Measurements from ENCODE around the gene NTN4. TPM values are rescaled to one million over a fixed set of nuclear protein-coding genes. Genes with fewer than 3 reads are reported as not detected.

NTN4 gene
- total RNA-seq, 6 donors from 2014 or later: 74.1 to 115 (median 94.3) TPM

- DNase-seq (no peak), ATAC-seq (ENCODE audit: low FRiP score in 2 of 2) (no peak)
- Histone ChIP-seq H3K36me3 (no peaks in the 10 kb centered on the region), H3K4me1 (peaks cover 4 to 9% (median 7%) of the 10 kb centered on the region in 4 donors), H3K27me3 (no peaks in the 10 kb centered on the region), H3K27ac (no peak overlapping the region), H3K4me3 (no peak overlapping the region), H3K9me3 (no peaks in the 10 kb centered on the region)
- peak in 1 of 6 experiments; percentile 7 for TF ChIP-seq CTCF (IDR thresholded peaks at IDR 0.05)
- no peak for TF ChIP-seq POLR2AphosphoS5 (IDR thresholded peaks at IDR 0.05)
- WGBS, 2 donors: 67 to 68% methylated on average over 2 of the region's 2 CpGs
Observed at GRCh38 chr12:95721320-95721719, 69.2 kb downstream of the NTN4 start.

- Histone ChIP-seq H3K27ac (no peak overlapping the region), H3K9me3 (no peaks in the 10 kb centered on the region), H3K36me3 (no peaks in the 10 kb centered on the region), H3K4me1 (peaks cover 4 to 9% (median 7%) of the 10 kb centered on the region in 4 donors), H3K27me3 (no peaks in the 10 kb centered on the region), H3K4me3 (no peak overlapping the region)
- ATAC-seq (ENCODE audit: low FRiP score in 2 of 2) (no peak), DNase-seq (no peak)
- WGBS, 2 donors: 66 to 76% methylated on average over 4 of the region's 4 CpGs
- TF ChIP-seq POLR2AphosphoS5 (IDR thresholded peaks at IDR 0.05): no peak
- TF ChIP-seq CTCF (IDR thresholded peaks at IDR 0.05): no peak
- no peak for TF ChIP-seq EP300 (IDR thresholded peaks at IDR 0.05)
- TF ChIP-seq POLR2A (IDR thresholded peaks at IDR 0.05): no peak
Observed at GRCh38 chr12:95720146-95720545, 70.4 kb downstream of the NTN4 start.

- H3K9me3 ChIP-seq: no peaks in the 10 kb centered on the region
- H3K27me3 ChIP-seq: no peaks in the 10 kb centered on the region
- TF ChIP-seq EP300 (IDR thresholded peaks at IDR 0.05): no peak
- TF ChIP-seq POLR2A (IDR thresholded peaks at IDR 0.05): no peak
- TF ChIP-seq CTCF (IDR thresholded peaks at IDR 0.05): no peak
- TF ChIP-seq POLR2AphosphoS5 (IDR thresholded peaks at IDR 0.05): no peak
- H3K27ac ChIP-seq: peak overlapping the region in 1 of 4 donors; percentile 38
- 71 to 75% methylated on average over 2 of the region's 2 CpGs for WGBS, 2 donors
- DNase-seq: no peak
- ATAC-seq (ENCODE audit: low FRiP score in 2 of 2): no peak
- H3K4me1 ChIP-seq: peaks cover 4 to 9% (median 7%) of the 10 kb centered on the region in 4 donors
- H3K4me3 ChIP-seq: no peak overlapping the region
- H3K36me3 ChIP-seq: no peaks in the 10 kb centered on the region
Observed at GRCh38 chr12:95718772-95719171, 71.8 kb downstream of the NTN4 start.

- Histone ChIP-seq H3K27ac (peak overlapping the region in 1 of 4 donors; percentile 38), H3K36me3 (peaks cover 0 to 3% (median 0%) of the 10 kb centered on the region in 4 donors), H3K4me3 (no peak overlapping the region), H3K9me3 (no peaks in the 10 kb centered on the region), H3K27me3 (no peaks in the 10 kb centered on the region), H3K4me1 (peaks cover 4 to 9% (median 7%) of the 10 kb centered on the region in 4 donors)
- 46 to 50% methylated on average over 3 of the region's 3 CpGs for WGBS, 2 donors
- TF ChIP-seq EP300 (IDR thresholded peaks at IDR 0.05) (peak in 1 of 4 donors; percentile 39), POLR2A (IDR thresholded peaks at IDR 0.05) (no peak)
- no peak for ATAC-seq (ENCODE audit: low FRiP score in 2 of 2)
- DNase-seq: no peak
Observed at GRCh38 chr12:95718006-95718431, 72.5 kb downstream of the NTN4 start.

GRCh38 chr12:95717316-95717928, 73.1 kb downstream of the NTN4 start:
- TF ChIP-seq POLR2AphosphoS5 (IDR thresholded peaks at IDR 0.05) (no peak), CTCF (IDR thresholded peaks at IDR 0.05) (no peak), POLR2A (IDR thresholded peaks at IDR 0.05) (no peak), EP300 (IDR thresholded peaks at IDR 0.05) (no peak)
- no peaks in the 10 kb centered on the region for H3K9me3 ChIP-seq
- no peak for DNase-seq
- ATAC-seq (ENCODE audit: low FRiP score in 2 of 2): no peak
- peaks cover 0 to 5% (median 1%) of the 10 kb centered on the region in 4 donors for H3K36me3 ChIP-seq
- WGBS, 2 donors: 79 to 83% methylated on average over 5 of the region's 5 CpGs
- no peaks in the 10 kb centered on the region for H3K27me3 ChIP-seq
- no peak overlapping the region for H3K27ac ChIP-seq
- H3K4me3 ChIP-seq: no peak overlapping the region
- peaks cover 4 to 9% (median 7%) of the 10 kb centered on the region in 4 donors for H3K4me1 ChIP-seq
